HCT116 (cell line): Measurements from ENCODE around the gene THAP10. TPM values are rescaled to one million over a fixed set of nuclear protein-coding genes. Genes with fewer than 3 reads are reported as not detected.

Experiments
- ATAC-seq: fragments of 200-7000 bp; cut with Tn5 transposase; 2 replicates; pipeline ENCODE4 v1.9.1; 2020; ENCODE audit warnings: mild to moderate bottlenecking, moderate library complexity
- BruUV-seq: library from RNA; stranded (reverse); fragments of 400-500 nt; replicated peaks from 2 replicates; lab custom pipeline; 2021; lab: Mats Ljungman, UMichigan
- CTCF ChIA-PET: fragments of 300-600 bp; sonication (Branson Sonifier 250); formaldehyde crosslinking; loops from one replicate; lab custom pipeline; 2021; ENCODE audit warnings: antibody characterized with exemption; lab: Charles Lee
- POLR2A ChIA-PET: fragments of 300-600, 350-600 bp; sonication (Branson Sonifier 250); formaldehyde crosslinking; loops from one replicate; lab custom pipeline; 2021; ENCODE audit warnings: antibody characterized with exemption; lab: Charles Lee
- RAD21 ChIA-PET, 2 experiments: fragments of 300-600 bp; sonication (Branson Sonifier 250); formaldehyde crosslinking; loops; one replicate each; lab custom pipeline; 2023; ENCODE audit warnings: low total read pairs in 2 of 2; ENCODE audit not compliant: uncharacterized antibody in 2 of 2, unreplicated experiment in 2 of 2, low non-redundant PET in 1 of 2; lab: Charles Lee
- DNase-seq: peaks from one replicate; pipeline ENCODE4 v3.0.0-alpha.2; 2010; ENCODE audit warnings: low read depth, low spot score
- H2AFZ ChIP-seq: fragments of 200-600 bp; shearing (Covaris generic), sonication (generic); 2 replicates; pipeline ENCODE4 v1.6.1; 2017; ENCODE audit warnings: low read depth, mixed run types, mixed read lengths, antibody characterized with exemption, low read length; ENCODE audit not compliant: poor library complexity, severe bottlenecking
- H3K27ac ChIP-seq: 2 replicates; pipeline ENCODE4 v1.5.1; 2012; ENCODE audit warnings: low read depth, low read length
- H3K27me3 ChIP-seq: fragments of 200-600 bp; sonication (generic); 2 replicates; pipeline ENCODE4 v1.6.1; 2016; ENCODE audit warnings: mixed run types, low read length, mixed read lengths; ENCODE audit not compliant: insufficient read depth
- H3K36me3 ChIP-seq, 2 experiments: fragments of 200-500 bp in 1 of 2; fragments of 200-600 bp in 1 of 2; sonication (Bioruptor generic) in 1 of 2; sonication (generic) in 1 of 2; 2 replicates each; pipeline versions ENCODE4 v1.5.1 to v1.6.1; 2014 to 2016; ENCODE audit warnings: low read length in 2 of 2, inconsistent platforms in 1 of 2, mixed read lengths in 1 of 2, mixed run types in 1 of 2; ENCODE audit not compliant: insufficient read depth in 2 of 2, control insufficient read depth in 1 of 2
- H3K4me1 ChIP-seq, 2 experiments: fragments of 200-600 bp in 1 of 2; sonication (generic) in 1 of 2; 2 replicates each; pipeline versions ENCODE4 v1.5.1 to v1.6.1; 2012 to 2017; ENCODE audit warnings: low read length in 2 of 2, inconsistent platforms in 1 of 2, mild to moderate bottlenecking in 1 of 2, mixed read lengths in 1 of 2, mixed run types in 1 of 2, moderate library complexity in 1 of 2; ENCODE audit not compliant: insufficient read depth in 2 of 2, control insufficient read depth in 1 of 2
- H3K4me2 ChIP-seq: fragments of 200-600 bp; sonication (generic); 2 replicates; pipeline ENCODE4 v1.6.1; 2017; ENCODE audit warnings: mixed run types, low read length, mixed read lengths
- H3K4me3 ChIP-seq, 2 experiments: fragments of 200-600 bp in 1 of 2; sonication (generic) in 1 of 2; replicated peaks in 1 of 2; 2 replicates each; pipeline ENCODE4 v1.5.1; 2011 to 2016; ENCODE audit warnings: low read length in 2 of 2, control low read depth in 1 of 2, low read depth in 1 of 2, mild to moderate bottlenecking in 1 of 2, mixed read lengths in 1 of 2, mixed run types in 1 of 2
- H3K79me2 ChIP-seq: fragments of 200-600 bp; sonication (generic); 2 replicates; pipeline ENCODE4 v1.6.1; 2017; ENCODE audit warnings: mild to moderate bottlenecking, mixed run types, low read length, moderate library complexity, mixed read lengths; ENCODE audit not compliant: insufficient read depth
- H3K9ac ChIP-seq: fragments of 200-600 bp; sonication (generic); 2 replicates; pipeline ENCODE4 v1.6.1; 2016; ENCODE audit warnings: low read length, mixed read lengths
- H3K9me2 ChIP-seq: fragments of 200-600 bp; sonication (generic), shearing (Covaris generic); 2 replicates; pipeline ENCODE4 v1.6.1; 2017; ENCODE audit warnings: mixed run types, mild to moderate bottlenecking, moderate library complexity; ENCODE audit not compliant: insufficient read depth
- H3K9me3 ChIP-seq, 2 experiments: fragments of 200-500 bp in 1 of 2; fragments of 200-600 bp in 1 of 2; sonication (Bioruptor generic) in 1 of 2; sonication (generic) in 1 of 2; 2 replicates each; pipeline ENCODE4 v1.6.1; 2014 to 2017; ENCODE audit warnings: low read length in 2 of 2, mixed read lengths in 2 of 2, inconsistent platforms in 1 of 2, low read depth in 1 of 2, mild to moderate bottlenecking in 1 of 2, mixed run types in 1 of 2, moderate library complexity in 1 of 2; ENCODE audit not compliant: control insufficient read depth in 1 of 2, insufficient read depth in 1 of 2
- H4K20me1 ChIP-seq: fragments of 200-600 bp; sonication (generic), shearing (Covaris generic); 2 replicates; pipeline ENCODE4 v1.6.1; 2017; ENCODE audit warnings: mixed run types, mild to moderate bottlenecking, moderate library complexity; ENCODE audit not compliant: insufficient read depth
- CBX3 ChIP-seq: IDR thresholded peaks from 2 replicates; pipeline ENCODE4 v1.6.1; 2012; ENCODE audit warnings: low read depth
- EZH2 ChIP-seq: fragments of 200-600 bp; sonication (generic); IDR thresholded peaks from 2 replicates; pipeline ENCODE4 v1.6.1; 2017; ENCODE audit warnings: antibody characterized with exemption, mixed run types
- JUND ChIP-seq: IDR thresholded peaks from 2 replicates; pipeline ENCODE4 v1.6.1; 2012
- POLR2AphosphoS5 ChIP-seq: IDR thresholded peaks from 2 replicates; pipeline ENCODE4 v1.6.1; 2011; ENCODE audit warnings: mild to moderate bottlenecking, low read depth, low read length, moderate library complexity
- RAD21 ChIP-seq: IDR thresholded peaks from 2 replicates; pipeline ENCODE4 v1.6.1; 2012; ENCODE audit warnings: low read depth, mild to moderate bottlenecking
- SRF ChIP-seq: IDR thresholded peaks from 2 replicates; pipeline ENCODE4 v1.6.1; 2012; ENCODE audit warnings: low read depth
- TCF7L2 ChIP-seq: IDR thresholded peaks from 2 replicates; pipeline ENCODE4 v1.7.0; 2011; ENCODE audit warnings: borderline replicate concordance, inconsistent platforms; ENCODE audit not compliant: insufficient read depth, insufficient read length; ENCODE audit errors: extremely low read depth
- intact Hi-C: fragments of 100-400 bp; cut with micrococcal nuclease; formaldehyde crosslinking; loops from 2 replicates; pipeline ENCODE4 v1.10.0; 2022
- total RNA-seq: library from RNA; stranded (reverse); gene quantifications from one replicate; pipeline ENCODE4 v1.2.1, GENCODE V29; 2021; ENCODE audit not compliant: unreplicated experiment
- TF ChIP-seq, protein P1 (sequence below): IDR thresholded peaks from 2 replicates; pipeline ENCODE4 v1.6.1; 2011; ENCODE audit warnings: mild to moderate bottlenecking, low read length, moderate library complexity; ENCODE audit not compliant: insufficient replicate concordance; ENCODE audit errors: extremely low read depth
- TF ChIP-seq, protein P2 (sequence below), 3 experiments: fragments of 200-600 bp in 1 of 3; sonication (generic) in 1 of 3; IDR thresholded peaks in 2 of 3; conservative IDR thresholded peaks in 1 of 3; 2 replicates each; pipeline ENCODE4 v1.5.1; 2012 to 2017; ENCODE audit warnings: low read depth in 2 of 3, low read length in 2 of 3, antibody characterized with exemption in 1 of 3, borderline replicate concordance in 1 of 3, control low read depth in 1 of 3, mild to moderate bottlenecking in 1 of 3, mixed read lengths in 1 of 3, mixed run types in 1 of 3, moderate library complexity in 1 of 3; ENCODE audit not compliant: insufficient read depth in 1 of 3

Gene THAP10
- total RNA-seq, 1 experiment from 2014 or later = 2.8 TPM

DNA sequence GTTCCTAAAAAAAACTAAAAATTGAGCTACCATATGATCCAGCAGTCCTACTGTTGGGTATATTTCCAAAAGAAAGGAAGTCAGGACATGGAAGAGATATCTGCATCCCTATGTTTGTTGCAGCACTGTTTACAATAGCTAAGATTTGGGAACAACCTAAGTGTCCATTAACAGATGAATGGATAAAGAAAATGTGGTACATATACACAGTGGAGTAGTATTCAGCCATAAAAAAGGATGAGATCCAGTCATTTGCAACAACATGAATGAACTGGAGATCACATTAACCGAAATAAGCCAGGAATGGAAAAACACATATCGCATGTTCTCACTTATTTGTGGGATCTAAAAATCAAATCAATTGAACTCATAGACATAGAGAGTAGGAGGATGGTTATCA, 29.9 kb upstream of the THAP10 start:
- intact Hi-C loops = no loop called here
- TF ChIP-seq, protein P1, sequence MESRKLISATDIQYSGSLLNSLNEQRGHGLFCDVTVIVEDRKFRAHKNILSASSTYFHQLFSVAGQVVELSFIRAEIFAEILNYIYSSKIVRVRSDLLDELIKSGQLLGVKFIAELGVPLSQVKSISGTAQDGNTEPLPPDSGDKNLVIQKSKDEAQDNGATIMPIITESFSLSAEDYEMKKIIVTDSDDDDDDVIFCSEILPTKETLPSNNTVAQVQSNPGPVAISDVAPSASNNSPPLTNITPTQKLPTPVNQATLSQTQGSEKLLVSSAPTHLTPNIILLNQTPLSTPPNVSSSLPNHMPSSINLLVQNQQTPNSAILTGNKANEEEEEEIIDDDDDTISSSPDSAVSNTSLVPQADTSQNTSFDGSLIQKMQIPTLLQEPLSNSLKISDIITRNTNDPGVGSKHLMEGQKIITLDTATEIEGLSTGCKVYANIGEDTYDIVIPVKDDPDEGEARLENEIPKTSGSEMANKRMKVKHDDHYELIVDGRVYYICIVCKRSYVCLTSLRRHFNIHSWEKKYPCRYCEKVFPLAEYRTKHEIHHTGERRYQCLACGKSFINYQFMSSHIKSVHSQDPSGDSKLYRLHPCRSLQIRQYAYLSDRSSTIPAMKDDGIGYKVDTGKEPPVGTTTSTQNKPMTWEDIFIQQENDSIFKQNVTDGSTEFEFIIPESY = no peak
- TF ChIP-seq JUND (no peak), TCF7L2 (no peak), POLR2AphosphoS5 (no peak), EZH2 (no peak), SRF (no peak), CBX3 (no peak), RAD21 (no peak)
- TF ChIP-seq, protein P2, sequence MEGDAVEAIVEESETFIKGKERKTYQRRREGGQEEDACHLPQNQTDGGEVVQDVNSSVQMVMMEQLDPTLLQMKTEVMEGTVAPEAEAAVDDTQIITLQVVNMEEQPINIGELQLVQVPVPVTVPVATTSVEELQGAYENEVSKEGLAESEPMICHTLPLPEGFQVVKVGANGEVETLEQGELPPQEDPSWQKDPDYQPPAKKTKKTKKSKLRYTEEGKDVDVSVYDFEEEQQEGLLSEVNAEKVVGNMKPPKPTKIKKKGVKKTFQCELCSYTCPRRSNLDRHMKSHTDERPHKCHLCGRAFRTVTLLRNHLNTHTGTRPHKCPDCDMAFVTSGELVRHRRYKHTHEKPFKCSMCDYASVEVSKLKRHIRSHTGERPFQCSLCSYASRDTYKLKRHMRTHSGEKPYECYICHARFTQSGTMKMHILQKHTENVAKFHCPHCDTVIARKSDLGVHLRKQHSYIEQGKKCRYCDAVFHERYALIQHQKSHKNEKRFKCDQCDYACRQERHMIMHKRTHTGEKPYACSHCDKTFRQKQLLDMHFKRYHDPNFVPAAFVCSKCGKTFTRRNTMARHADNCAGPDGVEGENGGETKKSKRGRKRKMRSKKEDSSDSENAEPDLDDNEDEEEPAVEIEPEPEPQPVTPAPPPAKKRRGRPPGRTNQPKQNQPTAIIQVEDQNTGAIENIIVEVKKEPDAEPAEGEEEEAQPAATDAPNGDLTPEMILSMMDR (IDR thresholded peaks at IDR 0.05 in 2 of 3, conservative IDR thresholded peaks at IDR 0.05 in 1 of 3; ENCODE audit: borderline replicate concordance in 1 of 3, insufficient read depth in 1 of 3, low read depth in 2 of 3, low read length in 2 of 3) = no peak
- Histone ChIP-seq H3K9ac (no peak overlapping the region), H3K9me3 (no peaks in the 10 kb centered on the region), H4K20me1 (no peaks in the 10 kb centered on the region), H3K79me2 (no peaks in the 10 kb centered on the region), H3K27me3 (no peaks in the 10 kb centered on the region), H3K27ac (no peak overlapping the region), H3K36me3 (no peaks in the 10 kb centered on the region), H3K4me3 (no peak overlapping the region), H2AFZ (no peak overlapping the region), H3K9me2 (no peaks in the 10 kb centered on the region), H3K4me1 (no peaks in the 10 kb centered on the region), H3K4me2 (no peak overlapping the region)
- ATAC-seq = no peak
- RAD21 ChIA-PET = no interaction called here
- POLR2A ChIA-PET = no interaction called here
- no TSS peak for BruUV-seq
- DNase-seq = no peak
- CTCF ChIA-PET = no interaction called here
